GM18526 (cell line): ENCODE data around the gene RELA.

Experiments used
- POLR2A ChIP-seq: IDR thresholded peaks from 3 replicates; pipeline ENCODE4 v1.6.1; 2011; ENCODE audit not compliant: insufficient read length; ENCODE audit errors: extremely low read depth

The RELA gene

GRCh38 chr11:65680192-65680743 lies 17.6 kb upstream of the RELA start:
- TF ChIP-seq POLR2A, result no peak

- TF ChIP-seq POLR2A, result no peak
These were observed 10.3 kb upstream of the RELA start for GRCh38 chr11:65672982-65673381.

- no peak for TF ChIP-seq POLR2A
These were observed 9.6 kb upstream of the RELA start for GRCh38 chr11:65672180-65672860.

GRCh38 chr11:65663639-65664200 lies 1.0 kb upstream of the RELA start:
- TF ChIP-seq POLR2A, result no peak

- TF ChIP-seq POLR2A, result no peak
These were observed 393 bp downstream of the RELA start for GRCh38 chr11:65662247-65662798.

- no peak for TF ChIP-seq POLR2A
These were observed 993 bp downstream of the RELA start for GRCh38 chr11:65661599-65662246.

- TF ChIP-seq POLR2A, result no peak
These were observed 2.7 kb downstream of the RELA start for GRCh38 chr11:65660038-65660437.

- TF ChIP-seq POLR2A, result no peak
These were observed 4.3 kb downstream of the RELA start for GRCh38 chr11:65658174-65659021.

- no peak for TF ChIP-seq POLR2A
These were observed 5.3 kb downstream of the RELA start for GRCh38 chr11:65657426-65657825.

- no peak for TF ChIP-seq POLR2A
These were observed 7.0 kb downstream of the RELA start for GRCh38 chr11:65655570-65656332.

- TF ChIP-seq POLR2A, result no peak
These were observed 8.1 kb downstream of the RELA start for GRCh38 chr11:65654375-65655349.

GRCh38 chr11:65653229-65654225 lies 9.2 kb downstream of the RELA start:
- no peak for TF ChIP-seq POLR2A
